Mucosa of gallbladder (tissue), 1 donor: ENCODE results near the gene HAGHL. TPM values are rescaled to one million over a fixed set of nuclear protein-coding genes. Genes with fewer than 3 reads are reported as not detected.
A peak's percentile ranks its signal among the peaks of the same experiment; 100 is the strongest.

Experiments used
- DNase-seq: peaks from one replicate; pipeline ENCODE4 v3.0.0-alpha.2; 2020; ENCODE audit warnings: low spot score
- total RNA-seq: library from RNA; stranded (reverse); gene quantifications from one replicate; pipeline ENCODE4 v1.2.1, GENCODE V29; 2021
- donor health status: DM: no; HTN: no; CAD: no.

HAGHL gene
- total RNA-seq, 1 donor from 2014 or later = 13.4 TPM

DNA sequence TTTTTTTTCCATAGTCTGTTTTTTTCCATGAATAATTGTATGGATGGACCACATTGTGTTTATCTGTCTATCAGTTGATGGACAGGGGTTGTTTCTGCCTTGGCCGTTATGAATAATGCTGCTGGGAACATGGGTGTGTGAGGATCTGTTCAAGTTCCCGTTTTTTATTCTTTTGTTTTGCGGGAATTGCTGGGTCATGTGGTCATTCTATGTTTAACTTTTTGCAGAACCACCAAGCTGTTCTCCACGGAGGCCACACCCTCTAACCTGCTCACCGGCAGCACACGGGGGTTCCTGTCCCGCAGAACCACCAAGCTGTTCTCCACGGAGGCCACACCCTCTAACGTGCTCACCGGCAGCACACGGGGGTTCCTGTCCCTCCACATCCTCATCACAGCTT lies 27.8 kb downstream of the HAGHL start:
- no peak for DNase-seq

DNA sequence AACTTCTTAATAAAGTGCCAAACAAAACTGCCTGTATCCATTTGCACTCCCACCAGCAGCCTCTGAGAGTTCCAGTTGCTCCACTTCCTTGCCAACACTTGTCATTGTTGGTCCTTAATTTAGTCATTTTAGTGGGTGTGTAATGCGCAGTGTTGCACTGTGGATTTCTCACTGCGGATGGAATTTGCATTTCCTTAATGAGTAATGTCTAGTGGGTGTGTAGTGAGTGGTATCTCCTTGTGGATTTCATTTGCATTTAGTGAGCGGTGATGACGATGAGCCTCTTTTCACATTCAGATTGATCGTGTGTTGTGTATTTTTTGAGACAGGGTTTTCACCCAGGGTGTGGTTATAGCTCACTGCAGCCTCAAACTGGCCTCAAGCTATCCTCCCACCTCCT lies 29.5 kb downstream of the HAGHL start:
- DNase-seq = no peak

DNA sequence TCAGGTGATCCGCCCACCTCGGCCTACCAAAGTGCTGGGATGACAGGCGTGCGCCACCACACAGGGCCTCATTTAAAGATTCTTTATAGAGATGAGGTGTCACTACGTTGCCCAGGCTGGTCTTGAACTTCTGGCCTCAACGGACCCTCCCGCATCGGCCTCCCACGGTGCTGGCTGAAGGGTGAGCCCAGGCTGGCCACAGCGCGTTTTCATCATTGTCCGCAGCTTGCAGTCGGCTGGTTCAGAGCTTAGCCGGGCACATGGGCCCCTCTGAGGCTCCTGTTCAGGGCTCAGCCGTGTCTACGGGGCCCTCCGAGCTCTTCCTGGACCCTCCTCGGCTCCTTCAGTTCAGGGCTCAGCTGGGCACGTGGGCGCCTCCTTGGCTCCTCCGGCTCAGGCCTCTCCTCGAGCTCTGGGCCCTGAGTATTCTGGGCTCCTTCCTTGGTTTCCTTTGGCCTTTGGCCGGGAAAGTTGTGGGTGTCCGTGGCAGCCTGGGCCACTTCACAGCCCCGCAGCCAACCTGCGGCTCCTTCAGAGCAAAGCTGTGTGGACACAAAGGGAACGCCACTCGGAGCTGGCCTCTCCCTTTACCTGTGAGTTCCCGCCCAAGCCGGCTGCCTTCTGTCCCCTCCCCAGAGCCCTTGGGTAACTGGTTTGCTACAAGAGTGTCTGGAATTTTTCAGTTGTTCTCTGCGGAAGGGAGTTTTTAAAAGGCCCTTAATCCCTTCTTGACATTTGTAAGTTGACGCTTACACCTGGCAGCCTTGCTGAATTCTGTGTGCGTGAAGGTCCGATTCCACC lies 32.4 kb downstream of the HAGHL start:
- DNase-seq = no peak

DNA sequence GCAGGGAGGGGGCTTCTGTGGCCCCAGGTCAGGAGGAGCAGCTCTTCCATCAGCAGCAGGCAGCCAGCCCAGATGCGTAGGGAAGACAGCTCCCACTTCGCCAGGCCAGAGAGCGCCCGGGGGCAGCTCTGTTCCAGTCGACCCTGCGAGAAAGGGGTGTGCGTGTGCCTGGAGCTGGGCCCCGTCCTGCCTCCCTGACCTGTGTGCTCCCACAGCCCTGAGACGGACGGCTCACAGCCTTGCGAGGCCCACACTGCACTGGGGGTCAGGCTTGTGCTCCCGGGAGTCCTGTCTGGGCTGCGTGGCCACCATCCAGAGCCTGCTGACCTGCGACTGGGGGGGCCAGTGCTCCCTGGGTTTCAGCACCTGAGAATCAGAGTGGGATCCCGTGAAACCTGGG lies 33.2 kb downstream of the HAGHL start:
- DNase-seq = no peak

DNA sequence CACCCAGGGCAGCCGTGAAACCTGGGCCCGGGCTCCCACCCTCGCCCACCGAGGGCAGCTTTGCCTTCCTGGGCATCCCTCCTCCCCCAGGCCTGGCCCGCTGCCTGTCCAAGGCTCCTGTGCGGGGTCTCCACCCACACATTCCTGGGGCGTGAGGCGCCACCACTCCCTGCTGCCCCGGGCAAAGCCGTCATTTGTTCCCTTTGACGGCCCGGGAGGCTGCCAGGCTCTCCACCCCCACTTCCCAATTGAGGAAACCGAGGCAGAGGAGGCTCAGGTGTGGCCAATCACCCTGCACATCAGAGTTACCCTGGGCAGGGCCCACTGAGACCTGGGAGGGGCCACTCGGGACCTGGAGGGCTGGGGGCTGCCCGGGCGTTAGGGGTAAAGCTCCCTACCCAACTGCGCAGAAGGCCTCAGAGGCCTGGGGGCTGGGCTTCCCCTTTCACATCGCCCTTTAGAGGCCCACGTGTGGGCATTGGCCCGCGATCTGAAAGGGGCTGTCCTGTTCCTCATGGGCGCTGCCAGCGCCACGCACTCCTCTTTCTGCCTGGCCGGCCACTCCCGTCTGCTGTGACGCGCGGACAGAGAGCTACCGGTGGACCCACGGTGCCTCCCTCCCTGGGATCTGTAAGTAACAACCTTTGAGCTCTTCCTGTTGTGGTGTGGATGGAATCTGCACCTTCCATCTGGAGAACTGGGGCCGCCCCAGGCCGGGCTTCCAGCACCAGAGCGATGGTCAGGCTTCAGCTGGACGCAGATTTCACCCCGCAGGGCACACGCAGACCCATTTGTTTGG lies 33.8 kb downstream of the HAGHL start, which contains the start of gene MSLN:
MSLN (plus strand) TSS at position 190 of the 799 bp plus-strand sequence. CDS start 1,947 bp downstream, outside the sequence.
- peak; percentile 40 for DNase-seq

DNA sequence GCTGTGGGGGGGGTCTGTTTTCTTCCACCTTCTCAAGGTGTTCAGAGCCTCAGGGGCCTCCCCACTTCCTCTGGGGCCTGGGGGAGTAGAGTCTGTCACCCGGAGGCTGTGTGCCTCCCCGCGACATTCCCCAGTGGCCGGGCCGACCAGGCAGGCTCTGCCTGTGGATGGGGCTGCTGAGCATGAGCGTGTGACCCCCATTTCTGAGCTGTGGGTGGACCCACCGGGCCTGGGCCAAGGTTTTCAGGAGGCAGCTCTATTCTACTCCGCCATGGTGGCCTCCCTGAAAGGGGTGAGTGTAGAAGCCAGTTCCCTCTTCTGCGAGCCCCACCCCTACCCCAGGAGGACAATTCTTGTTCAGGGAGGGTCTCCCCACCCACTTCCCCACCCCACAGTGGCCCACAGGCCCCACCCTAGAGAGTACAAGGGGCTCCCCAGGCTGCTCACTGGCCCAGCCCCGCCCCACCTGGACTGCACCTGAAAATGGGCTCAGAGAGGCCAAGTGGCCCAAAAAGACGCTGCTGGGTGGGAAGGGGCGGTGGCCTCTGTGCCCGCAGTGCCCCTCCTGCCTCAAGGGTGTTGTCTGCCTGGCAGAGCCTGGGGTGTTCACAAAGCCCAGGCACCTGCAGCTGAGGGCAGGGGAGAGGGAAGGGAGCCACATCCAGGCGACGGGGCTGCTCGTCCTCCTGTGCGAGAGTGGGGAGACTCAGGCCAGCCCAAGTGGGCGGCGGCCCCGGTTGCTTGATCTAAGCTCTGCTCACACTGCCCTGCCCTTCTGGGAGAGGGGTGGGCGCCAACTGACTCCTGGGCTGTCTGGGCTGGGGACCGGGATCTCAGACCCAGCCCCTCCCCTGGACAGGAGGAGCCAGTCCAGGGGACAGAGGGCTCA lies 35.0 kb downstream of the HAGHL start:
- no peak for DNase-seq

DNA sequence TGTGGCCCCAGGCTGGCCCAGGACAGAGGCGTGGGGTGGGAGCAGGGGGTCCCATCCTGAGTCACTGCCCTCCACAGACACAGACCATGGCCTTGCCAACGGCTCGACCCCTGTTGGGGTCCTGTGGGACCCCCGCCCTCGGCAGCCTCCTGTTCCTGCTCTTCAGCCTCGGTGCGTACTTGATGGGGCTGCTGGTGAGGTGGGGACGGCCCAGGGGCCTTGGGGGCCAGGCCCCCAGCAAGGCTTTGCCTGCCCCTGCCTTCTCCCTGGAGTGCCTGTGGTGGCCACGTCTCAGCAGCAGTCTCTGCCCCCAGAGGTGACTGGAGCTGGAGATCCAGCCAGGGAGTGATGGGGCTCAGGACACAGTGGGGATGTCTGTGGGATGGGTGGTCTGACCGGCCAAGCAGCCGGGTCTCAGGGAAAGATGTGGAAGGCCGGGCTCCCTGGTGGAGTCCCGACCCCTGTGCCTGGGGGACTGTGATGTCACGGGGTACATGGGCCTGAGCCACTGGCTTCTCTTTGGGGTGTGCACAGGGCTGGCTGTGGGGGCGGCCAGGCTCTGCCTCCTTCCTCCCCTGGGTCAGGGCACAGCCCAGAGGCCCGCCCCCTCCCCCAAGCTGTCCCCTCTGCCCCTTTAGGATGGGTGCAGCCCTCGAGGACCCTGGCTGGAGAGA lies 35.8 kb downstream of the HAGHL start:
- no peak for DNase-seq

DNA sequence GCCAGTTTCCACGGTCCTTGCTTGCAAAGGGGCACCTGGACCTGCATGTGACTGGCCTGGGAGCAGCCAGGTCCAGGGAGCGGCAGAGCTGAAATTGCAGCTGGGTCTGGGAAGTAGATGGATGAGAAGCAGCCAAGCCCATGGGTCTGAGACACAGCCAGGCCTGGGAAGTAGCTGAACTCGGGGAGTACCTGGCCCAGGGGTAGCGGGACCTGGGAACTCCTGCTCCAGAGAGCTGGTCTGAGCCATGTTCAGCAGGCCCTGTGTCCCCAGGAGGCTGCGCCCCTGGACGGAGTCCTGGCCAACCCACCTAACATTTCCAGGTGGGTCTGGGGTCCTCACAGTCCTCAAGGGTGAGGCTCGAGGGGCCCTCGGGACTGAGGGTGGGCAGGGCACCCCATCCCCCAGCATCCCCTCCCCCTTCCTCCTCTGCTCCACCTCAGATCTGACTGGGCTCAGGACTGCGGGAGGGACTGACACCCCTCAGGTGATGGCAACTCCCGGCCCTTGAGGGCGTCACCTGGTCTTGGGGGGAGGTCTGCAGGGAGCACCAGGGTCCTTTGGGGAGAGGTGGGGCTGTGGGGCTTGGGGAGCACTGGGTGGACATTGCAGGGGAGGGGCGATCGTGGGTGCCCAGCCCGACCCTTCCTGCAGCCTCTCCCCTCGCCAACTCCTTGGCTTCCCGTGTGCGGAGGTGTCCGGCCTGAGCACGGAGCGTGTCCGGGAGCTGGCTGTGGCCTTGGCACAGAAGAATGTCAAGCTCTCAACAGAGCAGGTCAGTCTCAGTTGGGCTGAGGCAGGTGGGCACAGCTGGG lies 36.7 kb downstream of the HAGHL start:
- no peak for DNase-seq

DNA sequence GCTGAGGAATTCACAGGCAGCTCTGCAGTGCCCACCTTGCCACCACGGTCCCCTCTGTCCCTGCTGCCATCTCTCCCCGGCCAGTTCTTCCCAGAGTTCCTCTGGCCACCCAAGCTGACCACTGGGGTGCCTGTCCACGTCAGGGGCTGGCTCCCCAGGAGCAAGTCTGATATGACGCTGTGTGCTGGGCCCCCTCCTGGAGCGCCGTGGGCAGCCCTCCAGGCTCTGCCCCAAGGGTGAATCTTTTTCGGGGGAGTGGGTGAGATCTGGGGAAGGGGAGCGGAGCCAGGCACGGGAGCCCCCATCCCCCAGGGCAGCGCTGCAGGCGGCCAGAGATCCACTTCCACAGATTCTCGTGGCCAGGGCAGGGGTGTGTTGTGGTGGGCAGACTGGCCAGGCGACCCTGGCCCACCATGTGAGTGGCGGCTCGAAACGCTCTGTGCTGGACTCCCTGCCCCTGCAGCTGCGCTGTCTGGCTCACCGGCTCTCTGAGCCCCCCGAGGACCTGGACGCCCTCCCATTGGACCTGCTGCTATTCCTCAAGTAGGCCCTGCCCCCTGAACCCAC lies 37.4 kb downstream of the HAGHL start:
- no peak for DNase-seq

DNA sequence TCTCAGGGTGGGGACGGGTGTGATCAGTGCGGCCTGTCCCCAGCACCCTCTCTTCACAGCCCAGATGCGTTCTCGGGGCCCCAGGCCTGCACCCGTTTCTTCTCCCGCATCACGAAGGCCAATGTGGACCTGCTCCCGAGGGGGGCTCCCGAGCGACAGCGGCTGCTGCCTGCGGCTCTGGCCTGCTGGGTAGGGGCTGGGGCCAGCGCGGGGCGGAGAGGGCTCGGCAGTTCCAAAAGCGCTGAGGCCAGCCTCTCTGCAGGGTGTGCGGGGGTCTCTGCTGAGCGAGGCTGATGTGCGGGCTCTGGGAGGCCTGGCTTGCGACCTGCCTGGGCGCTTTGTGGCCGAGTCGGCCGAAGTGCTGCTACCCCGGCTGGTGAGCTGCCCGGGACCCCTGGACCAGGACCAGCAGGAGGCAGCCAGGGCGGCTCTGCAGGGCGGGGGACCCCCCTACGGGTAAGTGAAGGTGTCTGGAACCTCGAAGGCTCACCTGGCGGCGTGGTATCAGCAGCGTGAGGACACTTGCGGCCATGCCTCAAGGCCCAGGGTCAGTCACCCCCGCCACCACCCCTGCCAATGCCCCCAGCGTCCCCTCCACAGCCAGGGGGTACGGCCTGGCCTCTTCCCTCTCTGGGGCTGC lies 38.1 kb downstream of the HAGHL start:
- no peak for DNase-seq

DNA sequence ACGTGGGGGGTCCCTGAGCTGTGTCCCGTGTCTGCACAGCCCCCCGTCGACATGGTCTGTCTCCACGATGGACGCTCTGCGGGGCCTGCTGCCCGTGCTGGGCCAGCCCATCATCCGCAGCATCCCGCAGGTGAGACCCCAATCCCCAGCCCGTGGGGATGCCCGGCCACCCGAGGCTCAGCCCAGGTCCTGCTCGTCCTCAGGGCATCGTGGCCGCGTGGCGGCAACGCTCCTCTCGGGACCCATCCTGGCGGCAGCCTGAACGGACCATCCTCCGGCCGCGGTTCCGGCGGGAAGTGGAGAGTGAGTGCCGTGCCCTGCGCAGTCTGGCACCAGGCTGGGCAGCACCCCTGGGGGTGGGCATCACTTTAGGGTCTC lies 38.6 kb downstream of the HAGHL start:
- no peak for DNase-seq

DNA sequence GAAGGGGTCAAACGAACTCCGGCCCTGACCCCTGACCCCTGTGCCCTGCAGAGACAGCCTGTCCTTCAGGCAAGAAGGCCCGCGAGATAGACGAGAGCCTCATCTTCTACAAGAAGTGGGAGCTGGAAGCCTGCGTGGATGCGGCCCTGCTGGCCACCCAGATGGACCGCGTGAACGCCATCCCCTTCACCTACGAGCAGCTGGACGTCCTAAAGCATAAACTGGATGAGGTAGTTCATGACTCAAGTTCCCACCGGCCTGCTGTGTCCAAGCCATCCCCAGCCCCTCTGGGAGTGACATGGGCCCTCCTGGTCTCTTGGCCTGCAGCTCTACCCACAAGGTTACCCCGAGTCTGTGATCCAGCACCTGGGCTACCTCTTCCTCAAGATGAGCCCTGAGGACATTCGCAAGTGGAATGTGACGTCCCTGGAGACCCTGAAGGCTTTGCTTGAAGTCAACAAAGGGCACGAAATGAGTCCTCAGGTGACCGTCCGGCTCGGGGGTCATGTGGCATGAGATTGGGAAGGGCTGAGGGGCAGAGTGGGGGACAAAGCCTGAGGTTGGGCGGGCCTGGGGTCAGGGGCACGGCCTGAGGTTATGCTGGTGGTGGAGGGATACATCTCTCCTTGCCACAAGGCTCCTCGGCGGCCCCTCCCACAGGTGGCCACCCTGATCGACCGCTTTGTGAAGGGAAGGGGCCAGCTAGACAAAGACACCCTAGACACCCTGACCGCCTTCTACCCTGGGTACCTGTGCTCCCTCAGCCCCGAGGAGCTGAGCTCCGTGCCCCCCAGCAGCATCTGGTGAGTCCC lies 39.3 kb downstream of the HAGHL start:
- no peak for DNase-seq

DNA sequence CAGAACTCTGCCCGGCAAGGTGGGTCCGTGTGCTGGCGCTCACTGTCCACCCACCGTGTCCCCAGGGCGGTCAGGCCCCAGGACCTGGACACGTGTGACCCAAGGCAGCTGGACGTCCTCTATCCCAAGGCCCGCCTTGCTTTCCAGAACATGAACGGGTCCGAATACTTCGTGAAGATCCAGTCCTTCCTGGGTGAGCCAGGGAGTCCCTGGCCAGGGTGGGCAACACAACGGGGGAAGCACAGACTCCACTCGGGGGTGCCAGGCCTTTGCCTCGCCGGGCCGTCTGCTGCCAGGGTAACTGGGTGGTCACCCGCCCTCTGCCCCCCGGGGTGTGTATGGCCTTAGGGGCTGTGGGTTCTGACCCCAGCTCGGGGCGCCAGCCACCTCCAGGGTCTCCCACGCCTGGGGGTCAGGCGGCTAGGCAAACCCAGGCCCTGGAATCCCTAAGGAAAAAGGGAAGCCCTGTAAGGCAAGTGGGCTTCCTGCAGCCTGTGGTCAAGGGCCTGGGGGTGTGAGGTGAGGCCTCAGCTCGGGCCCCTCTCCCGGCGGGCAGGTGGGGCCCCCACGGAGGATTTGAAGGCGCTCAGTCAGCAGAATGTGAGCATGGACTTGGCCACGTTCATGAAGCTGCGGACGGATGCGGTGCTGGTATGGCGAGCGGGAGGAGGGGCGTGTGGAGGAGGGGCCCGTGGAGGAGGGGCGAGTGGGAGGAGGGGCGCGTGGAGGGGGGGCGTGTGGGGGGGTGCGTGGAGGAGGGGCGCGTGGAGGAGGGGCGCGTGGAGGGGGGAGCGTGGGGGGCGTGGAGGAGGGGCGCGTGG lies 40.1 kb downstream of the HAGHL start:
- no peak for DNase-seq

DNA sequence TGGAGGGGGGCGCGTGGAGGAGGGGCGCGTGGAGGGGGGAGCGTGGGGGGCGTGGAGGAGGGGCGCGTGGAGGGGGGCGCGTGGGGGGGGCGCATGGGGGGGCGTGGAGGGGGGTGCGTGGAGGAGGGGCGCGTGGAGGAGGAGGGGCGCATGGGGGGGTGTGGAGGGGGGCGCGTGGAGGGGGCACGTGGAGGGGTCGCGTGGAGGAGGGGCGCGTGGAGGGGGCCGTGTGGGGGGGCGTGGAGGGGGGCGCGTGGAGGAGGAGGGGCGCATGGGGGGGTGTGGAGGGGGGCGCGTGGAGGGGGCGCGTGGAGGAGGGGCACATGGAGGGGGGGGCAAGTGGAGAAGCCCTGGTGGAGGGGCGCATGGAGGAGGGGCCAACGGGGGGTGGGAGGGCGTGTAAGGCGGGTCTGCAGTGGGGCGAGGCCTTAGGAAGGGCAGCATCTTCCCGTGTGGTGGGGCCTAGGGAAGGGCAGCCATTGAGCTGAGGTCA lies 40.9 kb downstream of the HAGHL start:
- no peak for DNase-seq

DNA sequence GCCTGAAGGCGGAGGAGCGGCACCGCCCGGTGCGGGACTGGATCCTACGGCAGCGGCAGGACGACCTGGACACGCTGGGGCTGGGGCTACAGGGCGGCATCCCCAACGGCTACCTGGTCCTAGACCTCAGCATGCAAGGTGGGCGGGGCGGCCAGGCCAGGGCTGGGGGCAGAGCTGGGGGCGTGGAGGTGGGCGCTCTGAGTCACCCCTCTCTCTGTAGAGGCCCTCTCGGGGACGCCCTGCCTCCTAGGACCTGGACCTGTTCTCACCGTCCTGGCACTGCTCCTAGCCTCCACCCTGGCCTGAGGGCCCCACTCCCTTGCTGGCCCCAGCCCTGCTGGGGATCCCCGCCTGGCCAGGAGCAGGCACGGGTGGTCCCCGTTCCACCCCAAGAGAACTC lies 41.5 kb downstream of the HAGHL start:
- no peak for DNase-seq

DNA sequence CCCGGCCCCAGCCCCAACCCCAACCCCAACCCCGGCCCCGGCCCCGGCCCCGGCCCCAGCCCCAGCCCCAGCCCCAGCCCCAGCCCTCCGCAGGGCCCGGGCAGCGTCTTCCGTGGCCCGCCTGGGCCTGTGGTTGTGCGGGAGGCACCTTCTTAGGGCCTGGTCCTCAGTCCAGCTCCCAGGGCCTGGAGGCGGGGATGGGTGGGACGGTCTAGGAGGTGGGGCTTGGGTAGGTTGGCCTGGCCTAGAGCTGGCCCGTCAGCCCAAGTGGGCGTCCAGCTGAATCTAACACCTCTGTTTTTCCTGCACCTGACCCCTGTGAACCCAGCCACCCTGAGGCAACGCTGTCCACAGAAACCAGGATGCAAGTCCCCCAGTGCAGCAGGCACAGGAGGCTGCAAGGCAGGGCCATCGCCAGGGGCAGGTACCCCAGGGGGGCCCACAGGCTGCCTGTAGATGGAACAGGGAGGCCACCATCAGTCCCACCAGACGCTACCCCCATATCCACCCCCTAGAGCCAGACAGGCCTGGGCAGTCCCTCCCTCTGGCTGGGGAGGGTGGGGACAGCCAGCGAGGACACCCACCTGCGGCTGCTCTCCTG lies 42.4 kb downstream of the HAGHL start:
- DNase-seq = no peak

DNA sequence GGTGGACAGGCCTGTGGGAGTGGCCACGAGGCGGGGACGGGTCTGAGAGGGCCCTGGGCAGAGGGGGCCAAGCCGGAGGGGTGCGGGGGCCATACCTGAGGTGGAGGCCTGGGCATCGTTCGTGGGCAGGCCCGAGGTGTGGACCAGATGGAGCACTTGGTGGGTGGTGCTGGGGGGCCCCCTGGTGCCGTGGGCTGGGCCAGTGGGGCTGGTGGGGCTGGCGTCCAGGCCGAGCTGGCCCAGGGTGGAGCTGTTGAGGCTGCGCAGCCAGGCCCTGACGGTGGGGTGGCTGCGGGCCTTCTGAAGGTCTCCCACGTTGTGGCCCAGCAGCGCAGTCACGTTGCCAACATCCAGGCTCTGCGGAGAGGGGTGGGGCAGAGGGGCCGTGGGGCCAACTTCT lies 43.0 kb downstream of the HAGHL start:
- DNase-seq = no peak
